GM19452 (cell line): ENCODE measurements around the gene PCGF2.
A peak's percentile ranks its signal among the peaks of the same experiment; 100 is the strongest.

Source experiments
- ATAC-seq: cut with Tn5 transposase; IDR thresholded peaks from one replicate; pipeline ENCODE4 v1.9.1; 2021; ENCODE audit not compliant: unreplicated experiment

PCGF2 gene

GRCh38 chr17:38704606-38705522, 43.3 kb downstream of the PCGF2 start, which contains the start of gene MLLT6:
Gene MLLT6, plus strand, starts transcription at chr17:38705273. Its CDS starts 360 bp downstream, at chr17:38705633.
- no peak for ATAC-seq

- ATAC-seq, result no peak
Observed at GRCh38 chr17:38703742-38704605, 44.2 kb downstream of the PCGF2 start.

GRCh38 chr17:38702916-38703741, 45.0 kb downstream of the PCGF2 start:
- ATAC-seq, result no peak

GRCh38 chr17:38702166-38702915, 45.8 kb downstream of the PCGF2 start:
- peak; percentile 29 for ATAC-seq

GRCh38 chr17:38701504-38702165, 46.5 kb downstream of the PCGF2 start:
- ATAC-seq, result peak; percentile 25

GRCh38 chr17:38698760-38699159, 49.4 kb downstream of the PCGF2 start:
- no peak for ATAC-seq

GRCh38 chr17:38697061-38697820, 50.9 kb downstream of the PCGF2 start:
- no peak for ATAC-seq

GRCh38 chr17:38693700-38694329, 54.3 kb downstream of the PCGF2 start:
- no peak for ATAC-seq

GRCh38 chr17:38691154-38691553, 57.0 kb downstream of the PCGF2 start:
- ATAC-seq, result no peak

- no peak for ATAC-seq
Observed at GRCh38 chr17:38690386-38690785, 57.8 kb downstream of the PCGF2 start.

- ATAC-seq, result no peak
Observed at GRCh38 chr17:38687286-38687685, 60.9 kb downstream of the PCGF2 start.

- ATAC-seq, result no peak
Observed at GRCh38 chr17:38685491-38685890, 62.6 kb downstream of the PCGF2 start.
